Measurements from ENCODE around the gene SPOP. TPM values are rescaled to one million over a fixed set of nuclear protein-coding genes. Genes with fewer than 3 reads are reported as not detected.

Gene SPOP
- total and polyA plus RNA-seq, 9 donors = 44.5 to 87.3 (median 75.4) TPM

DNA sequence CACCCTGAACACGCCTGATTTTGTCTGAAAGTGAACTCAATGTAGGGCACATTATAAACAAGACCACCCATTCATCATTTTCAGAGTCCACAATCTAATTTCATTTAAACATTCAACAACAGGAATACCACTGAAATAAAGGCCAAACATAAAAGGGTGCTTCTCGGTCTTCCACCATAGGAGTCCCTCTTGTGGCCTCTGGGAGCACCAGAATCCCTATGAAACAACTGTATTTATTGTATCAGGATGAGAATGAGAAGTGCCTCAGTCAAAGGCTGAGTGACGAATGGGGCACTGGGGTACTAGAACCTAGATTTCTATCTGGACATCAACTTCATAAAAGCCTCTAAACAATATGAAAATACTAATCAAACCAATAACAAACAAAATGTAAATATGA, 61.8 kb downstream of the SPOP start:
- WGBS, 3 donors = 47 to 53% (median 52%) methylated on average over 3 of the region's 3 CpGs
- Histone ChIP-seq H3K9me3 (no peaks in the 10 kb centered on the region), H3K27ac (peak overlapping the region in 1 of 2 donors; percentile 17), H3K36me3 (no peaks in the 10 kb centered on the region), H3K27me3 (no peaks in the 10 kb centered on the region), H3K4me3 (no peak overlapping the region), H3K4me1 (ENCODE audit: insufficient read depth) (peaks cover 7% of the 10 kb centered on the region)
- DNase-seq = no peak
- intact Hi-C loops (cut with DNase I) = no loop called here
- TF ChIP-seq CTCF (IDR thresholded peaks at IDR 0.05) = peak in 1 of 3 donors; percentile 24
- TF ChIP-seq POLR2A (IDR thresholded peaks at IDR 0.05) = no peak

GRCh38 chr17:49613182-49613800, 64.6 kb downstream of the SPOP start:
- intact Hi-C loops (cut with DNase I) = loop anchor here in 3 of 4 donors (5.0 kb wide), 1 partner anchor 36 kb away; the partner anchor contains the start of gene NXPH3 (in 3 of the 3)
- Histone ChIP-seq H3K9me3 (no peaks in the 10 kb centered on the region), H3K4me1 (ENCODE audit: insufficient read depth) (peaks cover 12% of the 10 kb centered on the region), H3K36me3 (no peaks in the 10 kb centered on the region), H3K27ac (no peak overlapping the region), H3K27me3 (no peaks in the 10 kb centered on the region), H3K4me3 (no peak overlapping the region)
- no peak for TF ChIP-seq POLR2A (IDR thresholded peaks at IDR 0.05)
- no peak for TF ChIP-seq EP300 (IDR thresholded peaks at IDR 0.05)
- TF ChIP-seq CTCF (IDR thresholded peaks at IDR 0.05) = no peak
- 99 to 100% (median 100%) methylated on average over 1 of the region's 1 CpG for WGBS, 3 donors
- no peak for DNase-seq

GRCh38 chr17:49612726-49613125, 65.2 kb downstream of the SPOP start:
- Histone ChIP-seq H3K4me1 (ENCODE audit: insufficient read depth) (peaks cover 11% of the 10 kb centered on the region), H3K36me3 (no peaks in the 10 kb centered on the region), H3K27ac (no peak overlapping the region), H3K4me3 (no peak overlapping the region), H3K27me3 (no peaks in the 10 kb centered on the region), H3K9me3 (no peaks in the 10 kb centered on the region)
- intact Hi-C loops (cut with DNase I) = loop anchor here in 3 of 4 donors (5.0 kb wide), 1 partner anchor 35 kb away; the partner anchor contains the start of gene NXPH3 (in 3 of the 3)
- TF ChIP-seq POLR2A (IDR thresholded peaks at IDR 0.05) = no peak
- no peak for TF ChIP-seq EP300 (IDR thresholded peaks at IDR 0.05)
- no peak for TF ChIP-seq CTCF (IDR thresholded peaks at IDR 0.05)
- no peak for DNase-seq
- WGBS, 3 donors = 35 to 49% (median 49%) methylated on average over 1 of the region's 1 CpG

DNA sequence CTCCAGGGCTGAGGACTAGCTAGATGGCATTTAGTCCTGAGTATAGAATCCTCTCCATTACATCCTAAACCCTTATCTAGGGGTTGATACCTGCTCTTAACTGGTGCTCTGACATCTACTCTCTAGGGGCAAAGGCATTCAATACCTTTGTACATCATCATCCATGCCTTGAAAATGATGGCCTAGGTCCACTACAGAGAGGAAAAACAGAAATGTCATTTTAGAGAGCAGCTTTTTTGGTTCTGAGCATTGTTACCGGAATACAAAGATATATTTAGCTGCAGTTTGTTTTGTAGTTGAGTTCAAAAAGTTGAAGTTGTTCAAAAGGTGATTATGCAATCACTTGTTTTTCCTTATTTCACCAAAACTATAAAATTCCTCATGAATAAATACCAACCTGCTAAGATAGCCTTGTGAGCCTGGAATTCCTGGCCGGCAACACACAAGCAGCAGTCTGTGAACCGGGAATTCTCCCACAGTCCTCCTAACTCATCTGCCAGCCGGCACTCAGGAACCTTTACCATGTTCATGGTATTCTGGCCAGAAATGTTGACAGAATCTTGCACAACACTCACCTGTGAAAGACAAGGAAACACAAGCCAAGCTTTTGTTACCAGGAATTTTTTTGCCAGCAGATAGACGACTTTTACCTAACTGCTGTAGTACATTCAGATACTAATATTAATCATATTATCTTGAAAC, 66.9 kb downstream of the SPOP start:
- Histone ChIP-seq H3K27me3 (no peaks in the 10 kb centered on the region), H3K4me1 (ENCODE audit: insufficient read depth) (peaks cover 10% of the 10 kb centered on the region), H3K9me3 (no peaks in the 10 kb centered on the region), H3K4me3 (no peak overlapping the region), H3K36me3 (no peaks in the 10 kb centered on the region), H3K27ac (peak overlapping the region in 1 of 2 donors; percentile 70)
- intact Hi-C loops (cut with DNase I) = loop anchor here in 3 of 4 donors (5.0 kb wide), 1 partner anchor 34 kb away; the partner anchor contains the start of gene NXPH3 (in 3 of the 3)
- DNase-seq = peak in 4 of 5 donors; percentile 39 to 48 (median 44)
- 11 to 20% (median 16%) methylated on average over 5 of the region's 5 CpGs for WGBS, 3 donors
- TF ChIP-seq CTCF (IDR thresholded peaks at IDR 0.05) (no peak), POLR2A (IDR thresholded peaks at IDR 0.05) (no peak), EP300 (IDR thresholded peaks at IDR 0.05) (no peak)

Data from ovary (tissue), 9 donors.